HepG2 (cell line): ENCODE results near the gene MED25. TPM values are rescaled to one million over a fixed set of nuclear protein-coding genes. Genes with fewer than 3 reads are reported as not detected.

ENCODE experiments used
- ATAC-seq: fragments of 200-7000 bp; cut with Tn5 transposase; 3 replicates; pipeline ENCODE4 v1.9.1; 2020; ENCODE audit warnings: mild to moderate bottlenecking, moderate library complexity
- BruUV-seq: library from RNA; stranded (reverse); fragments of 400-500 nt; replicated peaks from 2 replicates; lab custom pipeline; 2021; lab: Mats Ljungman, UMichigan
- CTCF ChIA-PET: fragments of 300-600 bp; formaldehyde crosslinking; extraction: SDS; loops from one replicate; lab custom pipeline; 2021; ENCODE audit warnings: low total read pairs, inconsistent platforms, low intra/inter-chr PET ratio; lab: Yijun Ruan, JAX
- POLR2A ChIA-PET: fragments of 350-600 bp; sonication (Branson Sonifier 250); formaldehyde crosslinking; loops from one replicate; lab custom pipeline; 2020; ENCODE audit warnings: antibody characterized with exemption, inconsistent platforms; lab: Yijun Ruan, JAX
- DNase-seq: peaks from one replicate; pipeline ENCODE4 v3.0.0-alpha.2; 2015; ENCODE audit warnings: low spot score
- FAIRE-seq: peaks from 3 replicates; lab custom pipeline; 2011; peaks lifted over from hg19 to GRCh38; lab: Jason Lieb, UNC
- H2AFZ ChIP-seq: one replicate; pipeline ENCODE4 v1.6.1; 2011; ENCODE audit warnings: low read length, inconsistent platforms
- H3K27ac ChIP-seq: fragments of 300-600 bp; 3 replicates; pipeline ENCODE4 v1.8.0; 2011; ENCODE audit warnings: mixed run types, mild to moderate bottlenecking, mixed read lengths, low read length, inconsistent platforms; ENCODE audit not compliant: insufficient read depth; ENCODE audit errors: extremely low read length
- H3K27me3 ChIP-seq, 2 experiments: fragments of 200-600 bp in 1 of 2; 2 replicates in 1 of 2; 3 replicates in 1 of 2; pipeline versions ENCODE4 v1.6.0 to v1.8.0; 2011; ENCODE audit warnings: low read length in 2 of 2, mild to moderate bottlenecking in 2 of 2, moderate library complexity in 2 of 2, inconsistent platforms in 1 of 2; ENCODE audit not compliant: insufficient read depth in 2 of 2, control insufficient read depth in 1 of 2
- H3K36me3 ChIP-seq, 2 experiments: fragments of 200-600 bp in 1 of 2; replicated peaks in 1 of 2; 2 replicates in 1 of 2; 3 replicates in 1 of 2; pipeline versions ENCODE4 v1.5.1 to v1.8.0; 2011; ENCODE audit warnings: low read length in 2 of 2, inconsistent platforms in 1 of 2; ENCODE audit not compliant: insufficient read depth in 2 of 2, control insufficient read depth in 1 of 2
- H3K4me1 ChIP-seq: 2 replicates; pipeline ENCODE4 v1.5.1; 2012; ENCODE audit warnings: low read length, inconsistent platforms; ENCODE audit not compliant: insufficient read depth
- H3K4me2 ChIP-seq: 2 replicates; pipeline ENCODE4 v1.6.0; 2011; ENCODE audit warnings: low read depth, low read length, inconsistent platforms
- H3K4me3 ChIP-seq, 3 experiments: fragments of 200-600 bp in 1 of 3; sonication (generic), shearing (Covaris generic) in 1 of 3; replicated peaks in 1 of 3; 2 replicates each; pipeline ENCODE4 v1.5.1; 2011 to 2016; ENCODE audit warnings: low read length in 3 of 3, inconsistent platforms in 2 of 3, low read depth in 2 of 3, mild to moderate bottlenecking in 2 of 3, control low read depth in 1 of 3, mixed read lengths in 1 of 3; ENCODE audit not compliant: insufficient read depth in 1 of 3
- H3K79me2 ChIP-seq: one replicate; pipeline ENCODE4 v1.6.1; 2011; ENCODE audit warnings: low read length, inconsistent platforms; ENCODE audit not compliant: insufficient read depth
- H3K9ac ChIP-seq: 2 replicates; pipeline ENCODE4 v1.6.0; 2011; ENCODE audit warnings: mild to moderate bottlenecking, low read depth, low read length, inconsistent platforms; ENCODE audit not compliant: insufficient read depth
- H3K9me3 ChIP-seq: 2 replicates; pipeline ENCODE4 v1.5.1; 2012; ENCODE audit warnings: mild to moderate bottlenecking, low read length
- H4K20me1 ChIP-seq: 2 replicates; pipeline ENCODE4 v1.6.0; 2011; ENCODE audit warnings: inconsistent platforms, mild to moderate bottlenecking, low read length, moderate library complexity; ENCODE audit not compliant: insufficient read depth
- HDAC1 ChIP-seq: sonication (generic); formaldehyde crosslinking; IDR thresholded peaks from 2 replicates; pipeline ENCODE4 v1.5.1; 2020; ENCODE audit warnings: mild to moderate bottlenecking, missing genetic modification reagents
- IKZF4 ChIP-seq: sonication (generic); formaldehyde crosslinking; IDR thresholded peaks from 2 replicates; pipeline ENCODE4 v1.5.1; 2020; ENCODE audit warnings: borderline replicate concordance, mild to moderate bottlenecking, low read depth, missing genetic modification reagents; ENCODE audit errors: not compliant biosample characterization
- KLF16 ChIP-seq, 2 experiments: sonication (generic) in 1 of 2; formaldehyde crosslinking in 1 of 2; IDR thresholded peaks; 2 replicates each; pipeline versions ENCODE4 v1.6.1 to v1.8.0; 2016 to 2023; ENCODE audit warnings: missing genetic modification reagents in 2 of 2, missing compliant biosample characterization in 1 of 2
- MED1 ChIP-seq: sonication (generic); formaldehyde crosslinking; IDR thresholded peaks from 2 replicates; pipeline ENCODE4 v1.4.0; 2020; ENCODE audit warnings: missing genetic modification reagents
- MIER3 ChIP-seq: IDR thresholded peaks from 2 replicates; pipeline ENCODE4 v1.6.1; 2016; ENCODE audit warnings: missing compliant biosample characterization, borderline replicate concordance
- NR1H2 ChIP-seq: sonication (generic); formaldehyde crosslinking; IDR thresholded peaks from 2 replicates; pipeline ENCODE4 v1.8.1; 2022; ENCODE audit warnings: low read depth, missing genetic modification reagents, borderline replicate concordance
- SATB2 ChIP-seq: sonication (generic); formaldehyde crosslinking; IDR thresholded peaks from 2 replicates; pipeline ENCODE4 v1.5.0; 2020; ENCODE audit warnings: missing genetic modification reagents
- TRIM22 ChIP-seq: fragments of 450-650 bp; IDR thresholded peaks from 2 replicates; pipeline ENCODE4 v1.6.1; 2017
- ZMYM3 ChIP-seq: sonication (generic); formaldehyde crosslinking; IDR thresholded peaks from 2 replicates; pipeline ENCODE4 v1.5.1; 2020; ENCODE audit warnings: mild to moderate bottlenecking, missing genetic modification reagents
- ZNF354B ChIP-seq: sonication (generic); formaldehyde crosslinking; IDR thresholded peaks from 2 replicates; pipeline ENCODE4 v1.8.0; 2022; ENCODE audit warnings: mild to moderate bottlenecking, missing genetic modification reagents
- ZNF547 ChIP-seq: sonication (generic); formaldehyde crosslinking; IDR thresholded peaks from 2 replicates; pipeline ENCODE4 v1.5.1; 2020; ENCODE audit warnings: mild to moderate bottlenecking, missing genetic modification reagents
- ZNF557 ChIP-seq: sonication (generic); formaldehyde crosslinking; IDR thresholded peaks from 2 replicates; pipeline ENCODE4 v1.4.0; 2020; ENCODE audit warnings: missing genetic modification reagents
- ZNF563 ChIP-seq: sonication (generic); formaldehyde crosslinking; IDR thresholded peaks from 2 replicates; pipeline ENCODE4 v1.8.0; 2022; ENCODE audit warnings: mild to moderate bottlenecking, moderate library complexity, missing genetic modification reagents
- ZNF766 ChIP-seq: sonication (generic); formaldehyde crosslinking; IDR thresholded peaks from 2 replicates; pipeline ENCODE4 v1.5.0; 2020; ENCODE audit warnings: missing genetic modification reagents, borderline replicate concordance
- ZNF781 ChIP-seq: sonication (generic); formaldehyde crosslinking; IDR thresholded peaks from 2 replicates; pipeline ENCODE4 v1.5.1; 2020; ENCODE audit warnings: borderline replicate concordance, mild to moderate bottlenecking, missing genetic modification reagents; ENCODE audit errors: not compliant biosample characterization
- ZNF878 ChIP-seq: sonication (generic); formaldehyde crosslinking; IDR thresholded peaks from 2 replicates; pipeline ENCODE4 v1.8.1; 2023; ENCODE audit warnings: mild to moderate bottlenecking, missing genetic modification reagents, moderate library complexity
- WGBS: methylation state at CpG from one replicate; pipeline ENCODE4 v1.1.6; 2017; ENCODE audit warnings: low lambda C conversion rate; 5-methylcytosine and 5-hydroxymethylcytosine counted together
- in situ Hi-C: cut with HindIII; loops from 2 replicates; pipeline ENCODE4 v1.10.0; 2017; ENCODE audit warnings: low pct_unique_long_range_greater_than_20kb; ENCODE audit not compliant: extremely low pct_ligation_motif_present
- intact Hi-C: fragments of 100-400 bp; cut with micrococcal nuclease; formaldehyde crosslinking; loops from one replicate; pipeline ENCODE4 v1.10.0; 2022; ENCODE audit not compliant: unreplicated experiment
- polyA plus RNA-seq, 8 experiments: library from polyadenylated mRNA; depleted of rRNA in 3 of 8; stranded (reverse) in 7 of 8; unstranded in 1 of 8; fragments of >200 nt; fragmentation: Illumina TruSeq in 4 of 8; extraction: Trizol in 4 of 8; gene quantifications; 2 replicates each; pipeline versions ENCODE4 v1.2.1 to v1.2.3, GENCODE V29; 2011 to 2016; ENCODE audit warnings: low read depth in 4 of 8, missing spikeins in 1 of 8, mixed read lengths in 1 of 8; ENCODE audit not compliant: insufficient read depth in 1 of 8
- total RNA-seq, 5 experiments: library from RNA; depleted of rRNA; stranded (reverse); fragments of >200 nt; fragmentation: Illumina TruSeq; extraction: Trizol; gene quantifications; 2 replicates each; pipeline ENCODE4 v1.2.3, GENCODE V29; 2016; ENCODE audit warnings: low read depth in 1 of 5
- TF ChIP-seq, protein P1 (sequence below): IDR thresholded peaks from 2 replicates; pipeline ENCODE4 v1.6.1; 2018; ENCODE audit warnings: missing genetic modification reagents
- TF ChIP-seq, protein P2 (sequence below): sonication (generic); formaldehyde crosslinking; IDR thresholded peaks from 2 replicates; pipeline ENCODE4 v1.5.0; 2020; ENCODE audit warnings: missing genetic modification reagents

Gene MED25
- total and polyA plus RNA-seq, 2 of the 13 experiments (the other 11 are each of a cell fraction or from before 2014, with no cell fraction given) = 11.1 to 15.1 TPM

GRCh38 chr19:49864890-49865289 lies 46.8 kb downstream of the MED25 start (continued):
- TF ChIP-seq, protein P1, sequence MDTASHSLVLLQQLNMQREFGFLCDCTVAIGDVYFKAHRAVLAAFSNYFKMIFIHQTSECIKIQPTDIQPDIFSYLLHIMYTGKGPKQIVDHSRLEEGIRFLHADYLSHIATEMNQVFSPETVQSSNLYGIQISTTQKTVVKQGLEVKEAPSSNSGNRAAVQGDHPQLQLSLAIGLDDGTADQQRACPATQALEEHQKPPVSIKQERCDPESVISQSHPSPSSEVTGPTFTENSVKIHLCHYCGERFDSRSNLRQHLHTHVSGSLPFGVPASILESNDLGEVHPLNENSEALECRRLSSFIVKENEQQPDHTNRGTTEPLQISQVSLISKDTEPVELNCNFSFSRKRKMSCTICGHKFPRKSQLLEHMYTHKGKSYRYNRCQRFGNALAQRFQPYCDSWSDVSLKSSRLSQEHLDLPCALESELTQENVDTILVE (CRISPR knock-in tag) = no peak
- TF ChIP-seq NR1H2 (CRISPR knock-in tag) = no peak
- TF ChIP-seq KLF16 (CRISPR knock-in tag; IDR thresholded peaks at IDR 0.05) = no peak
- peak; percentile 54; the same call in 1 of the 2 replicates for TF ChIP-seq ZMYM3 (CRISPR knock-in tag)
- TF ChIP-seq, all 625 proteins: peak for 7

DNA sequence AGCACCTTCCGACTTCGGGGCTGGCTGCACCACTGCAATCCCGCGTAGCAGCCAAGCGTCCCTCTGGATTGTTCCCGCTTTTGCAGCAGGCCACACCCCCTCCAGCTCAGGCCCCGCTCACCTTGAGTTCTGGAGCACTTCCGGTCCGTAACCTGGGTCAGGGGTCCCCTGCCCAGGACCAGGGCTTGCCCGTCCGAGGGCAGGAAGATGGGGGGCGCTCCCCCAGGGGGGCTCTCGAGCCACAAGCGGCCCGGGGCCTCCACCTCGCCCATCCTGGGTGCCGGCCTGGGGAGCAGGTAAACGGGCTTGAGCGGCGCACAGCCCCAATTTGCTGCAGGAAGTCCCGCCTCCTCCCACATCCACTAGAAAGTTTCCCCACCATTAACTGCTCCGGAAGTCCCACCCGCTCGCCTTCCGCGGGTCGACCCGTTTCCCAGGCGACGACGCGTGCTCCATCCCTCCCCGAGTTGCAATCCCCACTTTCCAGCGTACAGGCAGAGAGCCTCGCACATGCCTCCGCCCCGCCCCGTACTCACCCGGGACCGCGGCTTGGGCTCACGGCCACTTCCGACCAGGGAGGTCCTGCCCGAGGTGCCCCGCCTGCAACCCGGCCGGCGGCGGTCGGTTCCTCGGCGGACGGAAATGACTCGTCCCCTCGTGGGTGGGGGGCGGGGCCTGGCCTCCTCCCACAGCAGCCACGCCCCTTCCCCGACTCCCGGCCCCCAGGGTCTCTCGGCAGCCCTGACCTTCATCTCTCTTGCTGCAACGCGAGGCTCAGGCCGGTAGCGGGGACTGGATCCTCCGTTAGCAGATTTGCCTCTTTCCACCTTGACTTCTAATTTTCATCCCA lies 49.1 kb downstream of the MED25 start, which contains the start of gene PNKP:
Gene PNKP, minus strand, starts transcription at position 644 of the 850 bp plus-strand sequence. Its CDS starts 372 bp downstream, at position 272.
- no TSS peak for BruUV-seq
- peak; percentile 59 for ATAC-seq
- in situ Hi-C loops = no loop called here
- TF ChIP-seq ZNF354B (CRISPR knock-in tag) (no peak), ZNF557 (CRISPR knock-in tag) (no peak), ZNF547 (CRISPR knock-in tag) (peak; percentile 80), MED1 (peak; percentile 46), HDAC1 (peak; percentile 96), TRIM22 (no peak), ZNF781 (CRISPR knock-in tag) (no peak), IKZF4 (CRISPR knock-in tag) (no peak), ZNF563 (peak; percentile 78), ZNF766 (CRISPR knock-in tag) (peak; percentile 15), SATB2 (CRISPR knock-in tag) (no peak), MIER3 (peak; percentile 38), ZNF878 (CRISPR knock-in tag) (no peak)
- TF ChIP-seq, protein P2, sequence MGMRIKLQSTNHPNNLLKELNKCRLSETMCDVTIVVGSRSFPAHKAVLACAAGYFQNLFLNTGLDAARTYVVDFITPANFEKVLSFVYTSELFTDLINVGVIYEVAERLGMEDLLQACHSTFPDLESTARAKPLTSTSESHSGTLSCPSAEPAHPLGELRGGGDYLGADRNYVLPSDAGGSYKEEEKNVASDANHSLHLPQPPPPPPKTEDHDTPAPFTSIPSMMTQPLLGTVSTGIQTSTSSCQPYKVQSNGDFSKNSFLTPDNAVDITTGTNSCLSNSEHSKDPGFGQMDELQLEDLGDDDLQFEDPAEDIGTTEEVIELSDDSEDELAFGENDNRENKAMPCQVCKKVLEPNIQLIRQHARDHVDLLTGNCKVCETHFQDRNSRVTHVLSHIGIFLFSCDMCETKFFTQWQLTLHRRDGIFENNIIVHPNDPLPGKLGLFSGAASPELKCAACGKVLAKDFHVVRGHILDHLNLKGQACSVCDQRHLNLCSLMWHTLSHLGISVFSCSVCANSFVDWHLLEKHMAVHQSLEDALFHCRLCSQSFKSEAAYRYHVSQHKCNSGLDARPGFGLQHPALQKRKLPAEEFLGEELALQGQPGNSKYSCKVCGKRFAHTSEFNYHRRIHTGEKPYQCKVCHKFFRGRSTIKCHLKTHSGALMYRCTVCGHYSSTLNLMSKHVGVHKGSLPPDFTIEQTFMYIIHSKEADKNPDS (CRISPR knock-in tag) = no peak

More for the DNA sequence above, 49.1 kb downstream of the MED25 start, which contains the start of gene PNKP:
- peaks cover 55% of the 10 kb centered on the region for H3K4me1 ChIP-seq
- H3K27me3 ChIP-seq = no peaks in the 10 kb centered on the region; a peak in 1 of 5 replicates
- H3K9ac ChIP-seq = peak within 1 kb of the TSS; percentile 80
- H3K27ac ChIP-seq = peak within 1 kb of the TSS; percentile 84
- no peak within 1 kb of the TSS for H2AFZ ChIP-seq
- peak; percentile 88 for DNase-seq
- under 1% methylated on average over 30 of the region's 65 CpGs for WGBS
- ChIA-PET POLR2A (interaction anchor here (0.8 to 2.0 kb wide), 6 partner anchors 9 to 225 kb away, joined by 3 to 21 read pairs (median 4); partner anchors contain the start of genes AKT1S1, PRMT1, PTOV1 and SCAF1), CTCF (no interaction called here)
- FAIRE-seq = peak; percentile 79
- H3K4me3 ChIP-seq = peak within 1 kb of the TSS; percentile 84 to 94 (median 92)
- H4K20me1 ChIP-seq = peaks cover 6% of the 10 kb centered on the region
- H3K79me2 ChIP-seq = peaks cover 16% of the 10 kb centered on the region
- no peaks in the 10 kb centered on the region for H3K9me3 ChIP-seq
- peaks cover 10 to 20% of the 10 kb centered on the region in 2 experiments for H3K36me3 ChIP-seq
- peak within 1 kb of the TSS; percentile 94 for H3K4me2 ChIP-seq
- intact Hi-C loops = no loop called here
